Suprapubic skin (tissue), 3 donors: Measurements from ENCODE around the gene FAM47B.

ENCODE experiments used
- CTCF ChIP-seq, 2 donors: fragments of 200-600 bp in 1 of 2; fragments of 450-650 bp in 1 of 2; sonication (generic) in 1 of 2; IDR thresholded peaks; one replicate each; pipeline ENCODE4 v1.5.1; 2016 to 2019; ENCODE audit warnings: antibody characterized with exemption in 2 of 2, mild to moderate bottlenecking in 1 of 2, moderate library complexity in 1 of 2
- EP300 ChIP-seq: sonication (generic); formaldehyde crosslinking; IDR thresholded peaks from one replicate; pipeline ENCODE4 v1.6.1; 2017; ENCODE audit warnings: antibody characterized with exemption
- POLR2A ChIP-seq, 2 donors: fragments of 450-650 bp; IDR thresholded peaks; one replicate each; pipeline ENCODE4 v1.6.1; 2017; ENCODE audit warnings: antibody characterized with exemption in 2 of 2, mild to moderate bottlenecking in 2 of 2, moderate library complexity in 2 of 2

GRCh38 chrX:34918091-34918736 is 24.4 kb upstream of the FAM47B start:
- TF ChIP-seq CTCF (IDR thresholded peaks at IDR 0.05), result no peak
- no peak for TF ChIP-seq POLR2A (IDR thresholded peaks at IDR 0.05)
- no peak for TF ChIP-seq EP300
